Ureter (tissue), 1 donor: Measurements from ENCODE around the gene CFAP99. TPM values are rescaled to one million over a fixed set of nuclear protein-coding genes. Genes with fewer than 3 reads are reported as not detected.
"Not testable (repeated sequence)": the region's sequence is repeated elsewhere in the genome, so short reads cannot be mapped to it uniquely, and the experiment has no call there.

Source experiments
- DNase-seq: peaks from one replicate; pipeline ENCODE4 v3.0.0-alpha.2; 2020; ENCODE audit warnings: low spot score
- total RNA-seq: library from RNA; stranded (reverse); gene quantifications from one replicate; pipeline ENCODE4 v1.2.4, GENCODE V29; 2023
- donor health status: DM: yes; HTN: yes; CAD: no.

Gene CFAP99
- total RNA-seq, 1 donor from 2014 or later = not detected

- DNase-seq = no peak
These were observed 9.9 kb downstream of the CFAP99 start for GRCh38 chr4:2428496-2429213.

GRCh38 chr4:2429945-2430757, 11.4 kb downstream of the CFAP99 start:
- not testable (repeated sequence) for DNase-seq

- DNase-seq = no peak
These were observed 13.2 kb downstream of the CFAP99 start for GRCh38 chr4:2432004-2432403.

GRCh38 chr4:2432991-2433530, 14.3 kb downstream of the CFAP99 start:
- DNase-seq = no peak

- no peak for DNase-seq
These were observed 15.0 kb downstream of the CFAP99 start for GRCh38 chr4:2433609-2434350.

GRCh38 chr4:2434420-2434819, 15.7 kb downstream of the CFAP99 start:
- DNase-seq = no peak

- DNase-seq = no peak
These were observed 17.5 kb downstream of the CFAP99 start for GRCh38 chr4:2436301-2436700.

GRCh38 chr4:2436761-2437474, 18.2 kb downstream of the CFAP99 start:
- DNase-seq = no peak

- DNase-seq = no peak
These were observed 18.9 kb downstream of the CFAP99 start for GRCh38 chr4:2437475-2438215.

GRCh38 chr4:2438822-2439718, 20.3 kb downstream of the CFAP99 start:
- DNase-seq = no peak

GRCh38 chr4:2441393-2442174, 22.8 kb downstream of the CFAP99 start:
- DNase-seq = no peak

- DNase-seq = no peak
These were observed 23.6 kb downstream of the CFAP99 start for GRCh38 chr4:2442175-2442993.

GRCh38 chr4:2443061-2443730, 24.4 kb downstream of the CFAP99 start:
- no peak for DNase-seq

GRCh38 chr4:2443956-2444740, 25.4 kb downstream of the CFAP99 start:
- DNase-seq = no peak

- DNase-seq = no peak
These were observed 26.4 kb downstream of the CFAP99 start for GRCh38 chr4:2445130-2445529.

- DNase-seq = no peak
These were observed 26.8 kb downstream of the CFAP99 start for GRCh38 chr4:2445571-2445970.
